ENCODE results near the gene CCSER1.

CCSER1 gene

GRCh38 chr4:90503677-90504076, 376.5 kb downstream of the CCSER1 start:
- H3K4me3 ChIP-seq (ENCODE audit: low read depth, low read length), result no peak overlapping the region
- no peak overlapping the region for H3K27ac ChIP-seq
- H3K27me3 ChIP-seq (ENCODE audit: insufficient read depth, low read depth, severe bottlenecking), result no peaks in the 10 kb centered on the region
- TF ChIP-seq CTCF (IDR thresholded peaks at IDR 0.05; ENCODE audit: low read depth, low read length), result no peak
- peaks cover 15% of the 10 kb centered on the region for H3K9me3 ChIP-seq (ENCODE audit: severe bottlenecking)
- no peaks in the 10 kb centered on the region for H3K36me3 ChIP-seq
- no peak for DNase-seq

GRCh38 chr4:90515191-90515590, 388.0 kb downstream of the CCSER1 start:
- Histone ChIP-seq H3K9me3 (ENCODE audit: severe bottlenecking) (no peaks in the 10 kb centered on the region), H3K36me3 (no peaks in the 10 kb centered on the region), H3K27ac (no peak overlapping the region), H3K4me3 (ENCODE audit: low read depth, low read length) (no peak overlapping the region), H3K27me3 (ENCODE audit: insufficient read depth, low read depth, severe bottlenecking) (no peaks in the 10 kb centered on the region)
- TF ChIP-seq CTCF (IDR thresholded peaks at IDR 0.05; ENCODE audit: low read depth, low read length), result no peak
- DNase-seq, result no peak

- Histone ChIP-seq H3K27ac (no peak overlapping the region), H3K9me3 (ENCODE audit: severe bottlenecking) (no peaks in the 10 kb centered on the region), H3K27me3 (ENCODE audit: insufficient read depth, low read depth, severe bottlenecking) (no peaks in the 10 kb centered on the region), H3K36me3 (no peaks in the 10 kb centered on the region), H3K4me3 (ENCODE audit: low read depth, low read length) (no peak overlapping the region)
- no peak for TF ChIP-seq CTCF (IDR thresholded peaks at IDR 0.05; ENCODE audit: low read depth, low read length)
- no peak for DNase-seq
These were observed 401.4 kb downstream of the CCSER1 start for GRCh38 chr4:90528551-90528950.

GRCh38 chr4:90536408-90536807, 409.2 kb downstream of the CCSER1 start:
- Histone ChIP-seq H3K9me3 (ENCODE audit: severe bottlenecking) (no peaks in the 10 kb centered on the region), H3K27me3 (ENCODE audit: insufficient read depth, low read depth, severe bottlenecking) (no peaks in the 10 kb centered on the region), H3K36me3 (no peaks in the 10 kb centered on the region), H3K4me3 (ENCODE audit: low read depth, low read length) (no peak overlapping the region), H3K27ac (no peak overlapping the region)
- TF ChIP-seq CTCF (IDR thresholded peaks at IDR 0.05; ENCODE audit: low read depth, low read length), result no peak
- DNase-seq, result no peak

GRCh38 chr4:90537491-90537890, 410.3 kb downstream of the CCSER1 start:
- DNase-seq, result no peak
- no peak for TF ChIP-seq CTCF (IDR thresholded peaks at IDR 0.05; ENCODE audit: low read depth, low read length)
- Histone ChIP-seq H3K4me3 (ENCODE audit: low read depth, low read length) (no peak overlapping the region), H3K27ac (no peak overlapping the region), H3K9me3 (ENCODE audit: severe bottlenecking) (no peaks in the 10 kb centered on the region), H3K36me3 (no peaks in the 10 kb centered on the region), H3K27me3 (ENCODE audit: insufficient read depth, low read depth, severe bottlenecking) (no peaks in the 10 kb centered on the region)

- no peaks in the 10 kb centered on the region for H3K36me3 ChIP-seq
- TF ChIP-seq CTCF (IDR thresholded peaks at IDR 0.05; ENCODE audit: low read depth, low read length), result no peak
- H3K27me3 ChIP-seq (ENCODE audit: insufficient read depth, low read depth, severe bottlenecking), result no peaks in the 10 kb centered on the region
- H3K4me3 ChIP-seq (ENCODE audit: low read depth, low read length), result no peak overlapping the region
- H3K27ac ChIP-seq, result no peak overlapping the region
- no peak for DNase-seq
- no peaks in the 10 kb centered on the region for H3K9me3 ChIP-seq (ENCODE audit: severe bottlenecking)
These were observed 413.3 kb downstream of the CCSER1 start for GRCh38 chr4:90540536-90540935.

Data from WERI-Rb-1 (cell line).